ENCODE data around the gene BCAS3.

The BCAS3 gene

GRCh38 chr17:61279476-61280145 is 602.0 kb downstream of the BCAS3 start:
- DNase-seq, result peak; percentile 62

- no peak for DNase-seq
Observed at GRCh38 chr17:61280338-61280737, 602.7 kb downstream of the BCAS3 start.

GRCh38 chr17:61280851-61281250 is 603.2 kb downstream of the BCAS3 start:
- DNase-seq, result no peak

- DNase-seq, result no peak
Observed at GRCh38 chr17:61282377-61282776, 604.7 kb downstream of the BCAS3 start.

DNA sequence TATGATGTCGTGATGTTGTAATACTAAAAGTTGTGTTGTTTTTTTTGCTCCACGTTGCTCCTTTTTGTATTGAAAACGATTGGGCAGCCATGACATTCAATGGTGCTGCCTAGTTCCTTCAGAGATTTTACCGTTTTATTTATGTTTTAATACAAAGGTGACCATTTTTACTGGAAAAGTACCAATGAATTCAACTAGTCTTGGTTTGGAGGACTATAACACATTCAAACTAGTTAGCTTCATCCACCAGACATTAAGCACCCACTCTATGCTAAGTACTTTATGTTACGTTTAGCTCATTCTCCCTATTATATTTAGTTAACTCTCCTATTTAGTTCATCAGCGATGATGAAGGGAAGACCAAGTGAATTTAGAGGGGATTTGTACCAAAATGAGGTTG is 605.4 kb downstream of the BCAS3 start:
- no peak for DNase-seq

GRCh38 chr17:61284174-61284573 is 606.5 kb downstream of the BCAS3 start:
- no peak for DNase-seq

GRCh38 chr17:61284746-61285145 is 607.1 kb downstream of the BCAS3 start:
- no peak for DNase-seq

GRCh38 chr17:61285526-61286320 is 608.1 kb downstream of the BCAS3 start:
- DNase-seq, result no peak

- DNase-seq, result no peak
Observed at GRCh38 chr17:61286449-61286848, 608.8 kb downstream of the BCAS3 start.

GRCh38 chr17:61289408-61290385 is 612.0 kb downstream of the BCAS3 start:
- no peak for DNase-seq

DNA sequence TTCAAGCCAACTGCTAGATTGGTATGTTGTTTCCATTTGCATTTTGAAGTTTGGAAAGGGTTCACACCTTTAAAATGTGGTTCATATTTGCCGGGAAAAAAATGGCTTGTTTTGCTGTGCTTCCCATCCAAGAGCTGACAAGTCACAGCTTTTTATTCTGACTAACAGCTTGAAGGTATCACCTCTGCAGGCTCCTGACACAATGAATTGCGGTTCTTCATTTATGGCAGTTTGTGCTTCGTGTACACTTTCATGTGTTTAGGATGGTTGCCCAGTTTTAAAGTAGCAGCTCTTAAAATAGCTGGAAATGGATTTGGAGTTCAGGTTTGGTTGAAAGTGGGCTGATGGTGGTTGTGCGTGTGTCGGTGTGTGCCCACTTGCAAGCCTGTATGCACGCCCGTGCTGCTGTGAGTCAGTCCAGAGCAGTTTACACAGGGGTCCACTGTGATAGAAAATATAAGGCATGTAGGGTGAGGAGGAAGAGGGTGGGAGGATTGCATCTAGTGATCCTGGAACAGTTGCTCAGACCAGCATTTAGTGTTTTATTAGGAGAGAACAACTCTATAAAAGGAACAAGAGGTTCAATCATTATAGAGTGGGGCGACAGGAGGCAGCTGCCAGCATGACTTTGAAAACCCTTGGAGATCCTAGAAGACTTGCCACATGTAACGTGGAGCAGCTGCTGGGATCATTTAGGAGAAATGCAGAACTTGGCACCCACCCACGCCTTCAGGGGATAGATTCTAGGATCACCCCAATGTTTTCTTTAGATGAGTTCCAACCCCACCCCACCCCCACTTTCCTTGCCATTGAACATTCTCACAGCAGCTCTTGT is 614.0 kb downstream of the BCAS3 start:
- DNase-seq, result peak; percentile 46

- DNase-seq, result no peak
Observed at GRCh38 chr17:61294286-61294685, 616.6 kb downstream of the BCAS3 start.

GRCh38 chr17:61294777-61295176 is 617.1 kb downstream of the BCAS3 start:
- no peak for DNase-seq

DNA sequence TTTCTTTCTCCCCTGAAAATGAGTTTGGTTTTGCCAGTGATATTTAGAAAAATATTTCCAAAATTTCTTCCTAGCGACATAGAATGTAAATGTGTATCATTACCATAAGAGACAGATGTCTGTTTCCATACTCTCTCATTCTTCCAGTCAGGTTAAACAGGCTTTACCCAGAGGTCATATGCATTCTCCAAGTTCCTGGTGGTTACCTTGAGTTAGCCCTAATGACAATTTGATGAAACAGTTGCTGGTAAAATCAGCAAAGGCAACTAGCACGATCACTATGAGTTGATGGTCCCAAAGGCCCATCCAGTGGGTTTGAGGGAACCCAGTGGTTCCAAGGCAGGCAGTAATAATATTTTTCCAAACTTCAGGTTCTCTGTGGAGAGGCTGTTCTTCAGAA is 618.4 kb downstream of the BCAS3 start:
- no peak for DNase-seq

DNA sequence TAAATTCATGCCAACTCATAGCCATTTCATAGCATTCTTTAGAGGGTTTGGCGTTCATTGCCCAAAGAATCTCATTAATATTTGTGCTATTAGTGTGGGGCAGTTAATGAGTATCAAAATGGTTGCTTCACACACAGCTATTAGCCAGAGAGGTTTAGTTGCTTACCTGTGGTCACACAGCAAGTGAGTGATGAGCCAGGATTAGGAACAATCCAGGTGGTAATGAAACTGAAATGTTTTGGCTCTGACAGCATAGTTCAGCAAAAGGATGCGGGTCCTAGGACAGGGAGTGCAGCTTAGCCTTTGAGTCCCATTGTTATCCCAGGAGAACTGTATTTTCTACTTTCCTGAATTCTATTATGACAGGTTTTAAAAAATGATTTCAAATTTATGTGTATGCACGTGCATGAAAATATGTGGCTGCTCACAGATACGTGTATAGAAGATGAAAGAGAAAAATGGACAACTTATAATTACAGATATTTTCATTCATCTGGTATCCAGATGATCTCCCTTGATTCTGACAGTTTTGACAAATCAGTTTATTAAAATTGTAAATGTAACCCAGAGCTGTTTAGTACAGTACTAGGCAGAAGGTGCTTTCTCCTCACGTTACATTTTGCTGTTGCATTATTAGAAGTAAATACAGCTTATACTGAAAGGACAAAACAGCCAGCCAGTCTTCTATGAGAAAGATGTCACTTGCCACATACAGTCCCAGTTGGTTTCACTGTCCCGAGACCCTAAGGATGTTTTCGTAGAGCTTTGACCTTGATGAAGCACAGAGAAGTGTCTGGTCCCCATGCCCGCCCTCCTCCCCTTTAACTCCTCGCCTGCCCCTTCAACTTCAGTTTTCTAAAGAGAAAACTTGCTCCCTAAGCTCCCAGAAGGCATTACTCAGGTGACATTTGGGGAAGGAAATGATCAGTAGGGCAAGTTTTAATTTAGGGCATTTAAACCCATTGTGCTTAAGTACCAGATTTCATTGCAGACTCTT is 622.2 kb downstream of the BCAS3 start:
- no peak for DNase-seq

DNA sequence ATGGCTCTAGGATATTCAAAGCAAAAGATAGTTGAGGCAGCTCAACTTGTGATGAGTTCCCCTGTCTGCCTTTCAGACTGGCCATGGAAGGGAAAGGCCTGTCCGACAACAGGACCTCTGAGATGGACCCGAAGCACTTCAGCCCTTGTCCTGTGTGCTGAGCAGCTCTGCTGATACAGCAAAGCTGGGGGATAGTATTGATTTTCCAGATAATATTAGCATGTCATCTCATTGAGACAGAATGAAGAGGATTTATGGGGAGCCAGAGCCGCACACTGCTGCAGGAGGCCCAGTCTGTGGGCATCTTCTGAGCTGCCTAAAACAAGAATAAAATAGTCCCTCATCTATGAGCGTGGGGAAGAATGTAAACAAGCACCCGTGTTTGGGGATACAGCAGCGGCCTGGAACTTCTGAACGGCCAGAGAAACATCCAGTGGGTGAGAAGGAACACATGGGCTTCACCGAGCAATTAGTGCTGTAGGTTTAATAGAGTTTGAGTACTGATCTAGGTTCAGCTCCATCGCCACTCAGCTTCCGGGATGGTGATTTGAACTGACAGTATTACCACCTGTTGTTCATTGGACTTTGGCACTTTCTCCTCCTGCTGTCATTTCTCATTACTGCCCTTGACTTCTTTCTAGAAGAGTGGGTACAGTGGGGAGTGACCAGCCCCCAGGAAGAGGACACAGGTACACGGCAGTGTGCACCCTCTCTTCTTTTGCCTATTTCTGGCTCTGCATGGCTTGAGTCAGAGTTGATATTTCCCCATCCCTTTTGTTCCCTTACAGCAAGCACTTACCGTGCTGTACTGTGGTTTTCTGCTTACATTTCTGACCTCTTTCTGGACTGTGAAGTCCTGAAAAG is 625.5 kb downstream of the BCAS3 start:
- no peak for DNase-seq

GRCh38 chr17:61303817-61304096 is 626.1 kb downstream of the BCAS3 start:
- no peak for DNase-seq

- no peak for DNase-seq
Observed at GRCh38 chr17:61305024-61305423, 627.4 kb downstream of the BCAS3 start.

DNA sequence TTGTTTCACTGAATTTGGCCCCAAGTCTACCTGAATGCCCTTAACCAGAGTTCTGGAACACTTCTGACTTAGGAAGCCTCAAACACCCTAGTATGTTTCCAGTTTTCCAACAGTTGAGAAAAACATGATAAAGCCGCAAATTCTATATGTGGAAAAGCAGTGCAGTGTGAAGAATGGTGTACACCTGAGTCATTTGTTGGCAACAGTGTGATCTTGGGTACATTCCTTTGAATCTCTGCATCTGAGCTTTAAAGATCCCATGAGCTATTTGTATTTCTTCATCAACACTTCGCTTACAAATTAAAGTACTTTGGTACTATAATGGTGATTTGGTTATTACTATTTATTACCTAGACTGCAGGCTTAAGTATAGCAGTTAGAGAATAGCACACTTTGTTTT is 628.4 kb downstream of the BCAS3 start:
- DNase-seq, result no peak
